ENCODE data around the gene CD300LG. TPM values are rescaled to one million over a fixed set of nuclear protein-coding genes. Genes with fewer than 3 reads are reported as not detected.
"Not testable (repeated sequence)": the region's sequence is repeated elsewhere in the genome, so short reads cannot be mapped to it uniquely, and the experiment has no call there.

Gene CD300LG, protein sequence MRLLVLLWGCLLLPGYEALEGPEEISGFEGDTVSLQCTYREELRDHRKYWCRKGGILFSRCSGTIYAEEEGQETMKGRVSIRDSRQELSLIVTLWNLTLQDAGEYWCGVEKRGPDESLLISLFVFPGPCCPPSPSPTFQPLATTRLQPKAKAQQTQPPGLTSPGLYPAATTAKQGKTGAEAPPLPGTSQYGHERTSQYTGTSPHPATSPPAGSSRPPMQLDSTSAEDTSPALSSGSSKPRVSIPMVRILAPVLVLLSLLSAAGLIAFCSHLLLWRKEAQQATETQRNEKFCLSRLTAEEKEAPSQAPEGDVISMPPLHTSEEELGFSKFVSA
- total RNA-seq: not detected

DNA sequence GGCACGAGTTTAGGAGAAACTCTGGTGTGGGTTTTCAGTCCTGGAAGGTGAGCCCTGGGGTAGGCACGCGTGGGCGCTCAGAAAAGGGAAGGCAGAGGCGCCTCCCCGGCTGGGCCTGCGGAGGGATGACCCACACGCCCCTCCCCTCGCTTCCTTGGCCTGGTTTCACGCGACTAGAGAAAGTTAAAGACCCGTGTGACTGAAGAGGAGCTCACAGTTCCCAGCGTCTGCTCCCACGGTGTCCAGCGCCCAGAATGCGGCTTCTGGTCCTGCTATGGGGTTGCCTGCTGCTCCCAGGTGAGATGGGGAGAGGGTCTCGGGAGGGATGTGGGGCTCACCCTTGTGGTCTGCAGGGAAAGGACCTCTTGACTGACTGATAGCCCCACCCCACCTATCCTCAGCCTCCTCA lies at the start of gene CD300LG:
TSS of gene CD300LG (plus strand) at position 214 of the 409 bp plus-strand sequence. CDS start at position 255, 41 bp downstream.
- H3K36me3 Mint-ChIP-seq (ENCODE audit: low read depth): no peaks in the 10 kb centered on the region
- CTCF ChIA-PET: interaction anchor here (1.1 to 1.9 kb wide), 7 partner anchors 8 to 284 kb away, joined by 3 to 7 read pairs (median 6); no protein-coding TSS in a partner anchor
- POLR2A ChIA-PET: no interaction called here

DNA sequence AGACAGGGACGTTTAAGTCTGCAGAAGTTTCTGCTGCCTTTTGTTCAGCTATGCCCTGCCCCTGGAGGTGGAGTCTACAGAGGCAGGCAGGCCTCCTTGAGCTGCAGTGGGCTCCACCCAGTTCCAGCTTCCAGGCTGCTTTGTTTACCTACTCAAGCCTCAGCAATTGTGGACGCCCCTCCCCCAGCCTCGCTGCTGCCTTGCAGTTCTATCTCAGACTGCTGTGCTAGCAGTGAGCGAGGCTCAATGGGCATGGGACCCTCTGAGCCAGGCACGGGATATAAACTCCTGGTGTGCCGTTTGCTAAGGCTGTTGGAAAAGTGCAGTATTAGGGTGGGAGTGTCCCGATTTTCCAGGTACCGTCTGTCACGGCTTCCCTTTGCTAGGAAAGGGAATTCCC lies 49.0 kb upstream of the CD300LG start:
- H3K27me3 Mint-ChIP-seq: peaks cover 39% of the 10 kb centered on the region
- H3K27ac Mint-ChIP-seq; POLR2A ChIA-PET; H3K36me3 Mint-ChIP-seq (ENCODE audit: low read depth); DNase-seq; CTCF ChIA-PET; H3K4me3 Mint-ChIP-seq; H3K4me1 Mint-ChIP-seq; H3K9me3 Mint-ChIP-seq: not testable (repeated sequence)

More for the DNA sequence above, at the start of gene CD300LG:
- Mint-ChIP-seq H3K4me1 (no peaks in the 10 kb centered on the region), H3K27me3 (peaks cover 13% of the 10 kb centered on the region), H3K9me3 (no peaks in the 10 kb centered on the region), H3K27ac (no peak within 1 kb of the TSS), H3K4me3 (no peak within 1 kb of the TSS)
- no peak for DNase-seq

DNA sequence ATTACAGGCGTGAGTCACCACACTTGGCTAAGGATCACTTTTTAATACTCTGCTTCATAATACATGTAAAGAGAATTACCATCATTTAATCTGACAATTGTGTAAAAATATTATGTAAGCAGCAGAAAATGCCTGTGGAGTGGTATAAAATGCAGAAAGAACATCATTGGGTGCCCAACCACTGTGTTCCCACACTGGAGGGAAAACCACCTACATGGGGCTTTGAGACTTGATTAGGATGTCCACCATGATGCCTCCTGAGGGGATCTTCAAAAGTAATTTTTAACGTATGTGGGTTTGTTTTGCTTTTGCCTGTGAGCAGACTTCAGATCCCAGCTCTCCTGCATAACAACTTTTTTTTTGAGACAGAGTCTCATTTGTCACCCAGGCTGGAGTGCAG lies 47.9 kb upstream of the CD300LG start:
- CTCF ChIA-PET: no interaction called here

DNA sequence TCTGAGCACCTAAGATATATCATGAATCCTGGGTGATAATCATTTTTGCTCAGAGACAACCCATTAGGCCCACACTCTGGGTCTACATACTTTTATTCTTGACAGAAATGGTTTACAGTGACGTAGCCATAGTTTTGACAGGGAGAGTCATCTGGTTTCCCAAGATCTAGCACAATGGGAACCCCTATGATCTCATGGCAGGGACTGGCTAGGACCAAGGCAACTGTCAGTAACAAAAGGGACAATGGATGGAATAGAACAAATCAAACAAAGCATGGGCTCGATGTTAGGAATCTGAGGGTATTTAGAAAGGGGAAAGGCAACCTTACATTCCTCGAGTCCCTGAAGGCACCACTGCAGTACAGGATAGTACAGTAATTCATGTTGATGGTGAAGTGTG lies 46.2 kb upstream of the CD300LG start:
- Mint-ChIP-seq H3K36me3 (ENCODE audit: low read depth) (no peaks in the 10 kb centered on the region), H3K27me3 (peaks cover 41% of the 10 kb centered on the region), H3K4me3 (no peak overlapping the region), H3K27ac (no peak overlapping the region), H3K9me3 (no peaks in the 10 kb centered on the region), H3K4me1 (no peaks in the 10 kb centered on the region)
- DNase-seq: no peak
- ChIA-PET CTCF (no interaction called here), POLR2A (no interaction called here)

More for the DNA sequence above, 47.9 kb upstream of the CD300LG start:
- no peak overlapping the region for H3K27ac Mint-ChIP-seq
- H3K36me3 Mint-ChIP-seq (ENCODE audit: low read depth): no peaks in the 10 kb centered on the region
- POLR2A ChIA-PET: no interaction called here
- no peaks in the 10 kb centered on the region for H3K9me3 Mint-ChIP-seq
- H3K4me1 Mint-ChIP-seq: no peaks in the 10 kb centered on the region
- no peak overlapping the region for H3K4me3 Mint-ChIP-seq
- H3K27me3 Mint-ChIP-seq: peaks cover 42% of the 10 kb centered on the region
- no peak for DNase-seq

DNA sequence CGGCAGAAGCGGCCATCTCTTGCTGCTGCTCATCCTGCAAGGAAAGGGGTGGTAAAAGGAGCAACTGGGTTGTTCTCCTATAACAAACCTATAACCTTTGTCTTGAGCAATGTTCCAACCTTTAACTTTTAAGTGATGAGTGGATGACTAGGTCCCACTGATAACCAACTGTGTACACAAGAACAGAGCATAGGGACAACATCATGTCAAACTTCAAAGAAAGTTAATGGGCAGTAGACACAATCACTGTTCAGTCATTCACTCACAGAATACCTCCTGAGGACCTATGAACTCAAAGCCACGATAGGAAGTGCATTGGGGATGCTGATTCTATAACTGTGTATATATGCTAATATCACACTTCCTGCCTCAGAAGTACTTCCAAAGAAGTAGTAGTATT lies 45.1 kb upstream of the CD300LG start:
- no peak for DNase-seq
- ChIA-PET CTCF (no interaction called here), POLR2A (no interaction called here)
- Mint-ChIP-seq H3K4me1 (no peaks in the 10 kb centered on the region), H3K27ac (no peak overlapping the region), H3K9me3 (no peaks in the 10 kb centered on the region), H3K4me3 (no peak overlapping the region), H3K36me3 (ENCODE audit: low read depth) (no peaks in the 10 kb centered on the region), H3K27me3 (peaks cover 35% of the 10 kb centered on the region)

DNA sequence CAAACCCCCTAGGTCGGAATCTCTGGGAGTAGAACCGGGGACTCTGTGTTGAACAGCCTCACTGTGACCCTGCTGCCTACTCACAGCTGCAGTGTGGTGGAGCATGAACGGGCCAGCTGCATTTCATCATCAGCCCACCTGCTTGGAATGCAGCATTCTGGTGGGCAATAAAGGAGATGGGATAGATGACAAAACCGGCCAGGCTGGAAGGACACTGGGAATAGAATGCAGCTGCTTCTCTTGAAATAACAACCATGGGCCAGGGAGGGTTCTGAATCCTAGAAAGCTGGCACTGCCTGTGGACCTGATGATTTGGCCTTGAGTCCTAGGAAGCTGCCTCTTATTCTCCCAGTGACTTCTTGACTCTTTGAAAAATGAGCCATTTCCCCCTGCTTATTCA lies 43.2 kb upstream of the CD300LG start:
- H3K27me3 Mint-ChIP-seq: peaks cover 31% of the 10 kb centered on the region
- H3K36me3 Mint-ChIP-seq (ENCODE audit: low read depth): no peaks in the 10 kb centered on the region
- CTCF ChIA-PET: no interaction called here
- H3K4me3 Mint-ChIP-seq: no peak overlapping the region
- POLR2A ChIA-PET: no interaction called here
- no peak for DNase-seq
- H3K4me1 Mint-ChIP-seq: no peaks in the 10 kb centered on the region
- H3K9me3 Mint-ChIP-seq: no peaks in the 10 kb centered on the region
- no peak overlapping the region for H3K27ac Mint-ChIP-seq

DNA sequence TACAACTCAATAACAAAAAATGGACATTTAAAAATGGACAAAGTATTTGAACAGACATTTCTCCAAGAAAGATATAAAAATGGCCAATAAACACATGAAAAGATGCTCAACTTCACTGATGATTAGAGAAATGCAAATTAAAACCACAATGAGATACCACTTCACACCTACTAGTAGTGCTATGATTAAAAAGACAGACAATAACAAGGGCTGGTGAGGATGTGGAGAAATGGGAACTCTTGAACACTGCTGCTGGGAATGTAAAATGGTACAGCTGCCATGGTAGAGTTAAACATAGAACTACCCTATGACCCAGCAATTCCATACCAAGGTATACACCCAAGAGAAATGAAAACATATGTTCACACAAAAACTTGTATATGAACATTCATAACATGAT lies 41.9 kb upstream of the CD300LG start:
- Mint-ChIP-seq H3K9me3 (no peaks in the 10 kb centered on the region), H3K27ac (no peak overlapping the region), H3K4me1 (no peaks in the 10 kb centered on the region), H3K36me3 (ENCODE audit: low read depth) (no peaks in the 10 kb centered on the region), H3K27me3 (peaks cover 31% of the 10 kb centered on the region), H3K4me3 (no peak overlapping the region)
- CTCF ChIA-PET: no interaction called here
- POLR2A ChIA-PET: no interaction called here
- no peak for DNase-seq

DNA sequence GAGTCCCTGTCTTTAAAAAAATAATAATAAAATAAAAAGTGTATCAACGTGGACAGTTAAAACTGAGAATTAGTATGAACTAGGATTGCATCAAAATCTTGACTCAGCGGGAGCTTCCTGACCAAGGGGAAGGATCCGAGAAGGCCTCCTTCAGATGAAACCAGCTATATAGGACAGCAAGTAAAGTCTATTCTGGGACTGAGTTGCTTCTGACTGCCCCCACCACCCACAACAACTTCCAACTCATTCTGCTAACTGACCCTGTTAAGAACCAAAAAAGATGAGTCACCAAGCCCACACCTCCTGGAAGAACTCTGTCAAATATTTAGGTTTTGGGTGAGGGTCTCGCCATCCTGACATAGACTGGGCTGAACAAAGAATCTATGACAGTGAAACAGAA lies 38.9 kb upstream of the CD300LG start:
- ChIA-PET POLR2A (no interaction called here), CTCF (no interaction called here)
- H3K4me3 Mint-ChIP-seq: no peak overlapping the region
- no peak for DNase-seq
- peaks cover 22% of the 10 kb centered on the region for H3K27me3 Mint-ChIP-seq
- no peaks in the 10 kb centered on the region for H3K9me3 Mint-ChIP-seq
- no peaks in the 10 kb centered on the region for H3K4me1 Mint-ChIP-seq
- no peak overlapping the region for H3K27ac Mint-ChIP-seq
- H3K36me3 Mint-ChIP-seq (ENCODE audit: low read depth): no peaks in the 10 kb centered on the region

DNA sequence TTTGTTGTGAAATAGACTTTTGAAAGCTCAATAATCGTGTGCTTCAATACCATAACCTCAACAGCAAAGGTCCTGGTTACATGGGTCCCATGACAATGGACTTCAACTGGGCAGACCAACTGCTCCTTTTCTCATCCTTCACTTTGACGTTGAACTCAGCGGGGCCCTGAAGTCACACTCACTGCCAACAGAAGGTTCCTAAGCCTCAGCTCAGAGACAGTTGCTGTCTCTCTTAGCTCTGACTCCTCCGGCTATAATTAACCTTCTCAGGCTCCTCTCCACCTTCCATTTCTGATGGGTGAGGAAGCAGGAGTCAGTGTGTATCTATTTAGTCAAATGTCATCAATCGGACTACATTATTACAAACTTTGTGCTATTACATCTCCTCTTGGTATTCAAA lies 37.9 kb upstream of the CD300LG start:
- H3K9me3 Mint-ChIP-seq: no peaks in the 10 kb centered on the region
- no peak for DNase-seq
- ChIA-PET POLR2A (no interaction called here), CTCF (interaction anchor here (0.6 kb wide), 1 partner anchor 11 kb away, joined by 5 read pairs; no protein-coding TSS in a partner anchor)
- H3K4me1 Mint-ChIP-seq: no peaks in the 10 kb centered on the region
- peaks cover 14% of the 10 kb centered on the region for H3K27me3 Mint-ChIP-seq
- H3K36me3 Mint-ChIP-seq (ENCODE audit: low read depth): no peaks in the 10 kb centered on the region
- H3K4me3 Mint-ChIP-seq: no peak overlapping the region
- no peak overlapping the region for H3K27ac Mint-ChIP-seq

DNA sequence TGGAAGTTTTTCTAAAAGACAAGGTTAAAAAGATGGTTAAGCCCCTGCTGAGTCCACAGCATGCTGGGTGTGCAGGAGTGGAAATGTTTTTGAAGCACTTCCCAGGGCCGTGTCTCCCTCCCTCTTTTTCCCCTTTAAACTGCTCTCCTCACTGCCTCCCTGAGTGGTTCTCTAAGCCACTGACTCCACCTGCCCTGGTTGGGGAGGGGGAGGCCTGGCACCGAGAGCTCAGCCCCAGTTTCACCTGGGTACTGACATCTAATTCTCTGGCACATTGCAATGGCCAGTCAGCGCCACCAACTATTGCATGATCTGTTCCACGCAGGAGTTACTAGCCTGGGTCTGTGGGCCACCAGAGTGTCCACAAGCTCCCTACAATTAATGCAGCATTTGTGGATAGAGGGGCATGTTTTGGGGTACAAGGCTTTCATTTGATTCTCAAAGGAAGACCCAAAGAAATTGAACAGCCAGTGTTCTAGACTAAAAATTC lies 36.7 kb upstream of the CD300LG start:
- H3K36me3 Mint-ChIP-seq (ENCODE audit: low read depth): no peaks in the 10 kb centered on the region
- POLR2A ChIA-PET: no interaction called here
- peaks cover 5% of the 10 kb centered on the region for H3K27me3 Mint-ChIP-seq
- no peak for DNase-seq
- H3K9me3 Mint-ChIP-seq: no peaks in the 10 kb centered on the region
- no peak overlapping the region for H3K27ac Mint-ChIP-seq
- H3K4me3 Mint-ChIP-seq: no peak overlapping the region
- CTCF ChIA-PET: no interaction called here
- no peaks in the 10 kb centered on the region for H3K4me1 Mint-ChIP-seq

DNA sequence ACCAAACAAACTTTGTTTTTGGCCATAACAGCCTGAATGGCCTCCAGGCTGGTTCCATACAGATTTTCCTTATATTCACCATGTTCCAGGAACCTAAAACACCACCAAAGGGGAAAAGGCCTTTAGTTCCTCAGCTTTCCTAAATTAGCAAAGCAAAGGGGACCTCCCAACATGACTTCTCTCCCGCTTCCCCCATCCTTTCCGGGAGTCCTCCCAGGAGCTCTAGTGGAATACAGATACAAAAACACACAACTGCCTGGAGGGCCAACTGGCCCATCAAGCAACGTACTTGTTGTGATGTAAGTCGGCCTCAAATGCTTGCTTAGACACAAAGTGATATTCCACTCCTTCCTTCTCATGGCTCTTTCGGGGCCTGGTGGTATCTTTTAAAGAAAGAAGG lies 36.2 kb upstream of the CD300LG start:
- ChIA-PET POLR2A (no interaction called here), CTCF (no interaction called here)
- Mint-ChIP-seq H3K9me3 (no peaks in the 10 kb centered on the region), H3K27me3 (peaks cover 2% of the 10 kb centered on the region), H3K36me3 (ENCODE audit: low read depth) (no peaks in the 10 kb centered on the region), H3K27ac (no peak overlapping the region), H3K4me1 (no peaks in the 10 kb centered on the region), H3K4me3 (no peak overlapping the region)
- no peak for DNase-seq

DNA sequence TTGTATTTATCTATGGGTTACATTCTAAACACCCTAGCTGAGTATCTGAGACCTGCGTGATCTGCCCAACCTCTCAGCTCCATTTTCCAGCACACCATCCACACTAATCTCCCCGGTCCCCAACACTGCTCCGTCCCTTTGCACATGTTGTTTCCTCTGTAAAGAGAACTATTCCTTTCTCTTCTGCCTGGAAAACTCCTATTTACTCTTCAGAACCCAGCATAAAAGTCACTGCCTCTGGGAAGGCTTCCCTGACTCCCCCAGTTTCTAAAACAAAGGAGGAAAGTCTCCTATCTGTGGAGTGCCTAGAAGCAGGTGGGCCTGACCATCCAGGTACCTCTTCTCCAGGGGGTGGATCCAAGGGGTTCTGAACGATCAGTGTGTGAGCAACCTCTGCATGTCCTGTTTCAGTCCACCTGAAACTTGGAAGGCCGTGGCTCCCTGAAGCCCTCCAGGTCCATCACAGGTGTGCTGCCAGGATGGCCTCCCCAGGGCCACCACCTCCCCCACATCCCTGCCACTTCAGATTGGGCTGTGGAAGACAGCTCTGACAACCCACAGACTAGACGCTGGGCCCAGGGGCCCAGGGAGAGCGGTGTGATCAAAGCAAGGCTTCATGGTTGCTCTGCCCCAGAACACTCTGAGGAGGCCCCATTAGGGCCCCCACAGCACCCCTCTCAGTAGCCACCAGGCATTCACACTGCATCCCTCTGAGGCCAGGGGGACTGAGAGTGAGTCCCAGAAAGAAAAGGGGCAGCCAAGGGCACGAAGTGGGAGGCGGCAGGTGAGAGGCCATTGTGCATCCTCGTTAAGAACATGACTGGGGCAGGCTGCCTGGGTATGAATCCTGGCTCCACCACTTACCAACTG lies 34.3 kb upstream of the CD300LG start:
- Mint-ChIP-seq H3K9me3 (no peaks in the 10 kb centered on the region), H3K4me3 (no peak overlapping the region), H3K27me3 (peaks cover 2% of the 10 kb centered on the region), H3K27ac (no peak overlapping the region), H3K4me1 (no peaks in the 10 kb centered on the region), H3K36me3 (ENCODE audit: low read depth) (no peaks in the 10 kb centered on the region)
- ChIA-PET POLR2A (interaction anchor here (0.6 kb wide), 1 partner anchor 38 kb away, joined by 11 read pairs; no protein-coding TSS in a partner anchor), CTCF (no interaction called here)
- no peak for DNase-seq

DNA sequence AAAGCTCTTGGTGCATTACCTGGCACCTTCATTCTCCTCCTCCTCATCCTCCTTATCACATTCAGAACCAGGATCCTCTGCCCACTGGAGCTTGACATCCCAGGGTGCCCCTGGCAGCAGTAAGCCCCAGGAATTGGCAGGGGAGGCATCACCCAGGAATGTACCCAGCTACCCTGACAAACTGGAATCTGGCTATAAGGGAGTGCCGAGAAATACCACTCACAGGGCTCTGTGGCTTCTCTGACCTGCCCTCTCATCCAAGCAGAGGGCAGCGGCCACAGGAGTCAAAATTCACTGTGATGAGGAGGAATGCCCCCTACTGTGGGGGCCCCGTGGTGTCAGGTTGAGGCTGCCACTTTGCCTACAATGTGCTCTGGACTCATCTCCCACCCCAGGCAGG lies 33.6 kb upstream of the CD300LG start:
- Mint-ChIP-seq H3K27ac (no peak overlapping the region), H3K36me3 (ENCODE audit: low read depth) (no peaks in the 10 kb centered on the region), H3K27me3 (peaks cover 2% of the 10 kb centered on the region), H3K4me1 (no peaks in the 10 kb centered on the region), H3K9me3 (no peaks in the 10 kb centered on the region), H3K4me3 (no peak overlapping the region)
- POLR2A ChIA-PET: interaction anchor here (0.6 kb wide), 1 partner anchor 37 kb away, joined by 11 read pairs; no protein-coding TSS in a partner anchor
- DNase-seq: no peak
- CTCF ChIA-PET: no interaction called here

All from activated CD4-positive, alpha-beta T cell treated with anti-CD3 and anti-CD28 coated beads, Interleukin-2, amount 10 ng/mL, durations not matched to agents 7 days and 5 days (primary cell).